IMR-90 (cell line): ENCODE data around the gene FBXO34. TPM values are rescaled to one million over a fixed set of nuclear protein-coding genes. Genes with fewer than 3 reads are reported as not detected.

Experiments used
- ATAC-seq: fragments of 200-7000 bp; cut with Tn5 transposase; 2 replicates; pipeline ENCODE4 v1.9.1; 2020; ENCODE audit warnings: low read depth, mild to moderate bottlenecking, moderate library complexity
- BruUV-seq: library from RNA; stranded (reverse); fragments of 400-500 nt; replicated peaks from 2 replicates; lab custom pipeline; 2021; lab: Mats Ljungman, UMichigan
- CTCF ChIA-PET: fragments of 300-600 bp; formaldehyde crosslinking; extraction: SDS; loops from one replicate; lab custom pipeline; 2021; ENCODE audit warnings: antibody characterized with exemption; lab: Yijun Ruan, JAX
- POLR2A ChIA-PET: fragments of 300-600 bp; sonication (Branson Sonifier 250); formaldehyde crosslinking; loops from one replicate; lab custom pipeline; 2022; ENCODE audit warnings: antibody characterized with exemption; ENCODE audit not compliant: unreplicated experiment; lab: Charles Lee
- DNase-seq: peaks from one replicate; pipeline ENCODE4 v3.0.0; 2013
- H2AFZ ChIP-seq: replicated peaks from 2 replicates; pipeline ENCODE3; 2013; ENCODE audit warnings: low read length, mild to moderate bottlenecking; ENCODE audit not compliant: poor library complexity
- H2AK5ac ChIP-seq: 2 replicates; pipeline ENCODE4 v1.6.1; 2013; ENCODE audit warnings: low read depth, low read length, inconsistent platforms
- H2AK9ac ChIP-seq: replicated peaks from 2 replicates; pipeline ENCODE3; 2013; ENCODE audit warnings: mild to moderate bottlenecking, low read depth, low read length, moderate library complexity; ENCODE audit not compliant: poor library complexity
- H2BK120ac ChIP-seq: 2 replicates; pipeline ENCODE4 v1.6.1; 2013; ENCODE audit warnings: low read depth, low read length, inconsistent platforms
- H2BK15ac ChIP-seq: 3 replicates; pipeline ENCODE4 v1.6.1; 2013; ENCODE audit warnings: low read depth, low read length, inconsistent platforms
- H2BK20ac ChIP-seq: 2 replicates; pipeline ENCODE4 v1.6.1; 2013; ENCODE audit warnings: low read depth, mild to moderate bottlenecking, inconsistent platforms, low read length, moderate library complexity
- H2BK5ac ChIP-seq: 2 replicates; pipeline ENCODE4 v1.6.1; 2013; ENCODE audit warnings: mild to moderate bottlenecking, low read depth, low read length, inconsistent platforms; ENCODE audit not compliant: poor library complexity, severe bottlenecking
- H3K14ac ChIP-seq: replicated peaks from 2 replicates; pipeline ENCODE4 v1.6.1; 2013; ENCODE audit warnings: low read depth, low read length, inconsistent platforms
- H3K18ac ChIP-seq: 2 replicates; pipeline ENCODE4 v1.6.1; 2013; ENCODE audit warnings: low read depth, low read length, control low read depth
- H3K23ac ChIP-seq: 2 replicates; pipeline ENCODE4 v1.6.1; 2013; ENCODE audit warnings: low read depth, low read length, inconsistent platforms
- H3K27ac ChIP-seq: 2 replicates; pipeline ENCODE4 v1.5.1; 2013; ENCODE audit warnings: mild to moderate bottlenecking, control low read depth, low read length; ENCODE audit not compliant: insufficient read depth
- H3K27me3 ChIP-seq: 2 replicates; pipeline ENCODE4 v1.6.1; 2013; ENCODE audit warnings: low read length; ENCODE audit not compliant: control insufficient read depth, insufficient read depth
- H3K36me3 ChIP-seq: 2 replicates; pipeline ENCODE4 v1.6.1; 2013; ENCODE audit warnings: low read length, mixed read lengths; ENCODE audit not compliant: control insufficient read depth, insufficient read depth
- H3K4ac ChIP-seq: 2 replicates; pipeline ENCODE4 v1.6.1; 2013; ENCODE audit warnings: low read depth, low read length, inconsistent platforms
- H3K4me1 ChIP-seq: 2 replicates; pipeline ENCODE4 v1.6.1; 2013; ENCODE audit warnings: low read length, mixed read lengths; ENCODE audit not compliant: control insufficient read depth, insufficient read depth
- H3K4me2 ChIP-seq: 2 replicates; pipeline ENCODE4 v1.6.1; 2013; ENCODE audit warnings: low read depth, mild to moderate bottlenecking, control low read depth, low read length, moderate library complexity
- H3K4me3 ChIP-seq: 2 replicates; pipeline ENCODE4 v1.5.1; 2013; ENCODE audit warnings: low read depth, mild to moderate bottlenecking, control low read depth, low read length, moderate library complexity; ENCODE audit not compliant: insufficient read depth
- H3K56ac ChIP-seq: 2 replicates; pipeline ENCODE4 v1.6.1; 2013; ENCODE audit warnings: low read length, inconsistent platforms; ENCODE audit not compliant: insufficient read depth; ENCODE audit errors: extremely low read depth
- H3K79me1 ChIP-seq, 2 experiments: 2 replicates each; pipeline ENCODE4 v1.6.1; 2013; ENCODE audit warnings: low read length in 2 of 2, inconsistent platforms in 1 of 2, low read depth in 1 of 2
- H3K9ac ChIP-seq: 2 replicates; pipeline ENCODE4 v1.6.1; 2013; ENCODE audit warnings: low read depth, low read length, control low read depth
- H3K9me1 ChIP-seq: 2 replicates; pipeline ENCODE4 v1.6.1; 2013; ENCODE audit warnings: low read length, inconsistent platforms; ENCODE audit not compliant: insufficient read depth
- H3K9me3 ChIP-seq: 2 replicates; pipeline ENCODE4 v1.6.1; 2013; ENCODE audit warnings: low read length; ENCODE audit not compliant: control insufficient read depth, insufficient read depth
- H4K20me1 ChIP-seq: 2 replicates; pipeline ENCODE4 v1.6.1; 2013; ENCODE audit warnings: low read length, inconsistent platforms; ENCODE audit not compliant: insufficient read depth
- H4K5ac ChIP-seq: 2 replicates; pipeline ENCODE4 v1.6.1; 2013; ENCODE audit warnings: mild to moderate bottlenecking, low read depth, low read length, control low read depth
- H4K8ac ChIP-seq, 2 experiments: 2 replicates each; pipeline ENCODE4 v1.6.1; 2013; ENCODE audit warnings: low read depth in 2 of 2, low read length in 2 of 2, control low read depth in 1 of 2, inconsistent platforms in 1 of 2
- H4K91ac ChIP-seq: 2 replicates; pipeline ENCODE4 v1.6.1; 2013; ENCODE audit warnings: low read depth, low read length, inconsistent platforms; ENCODE audit not compliant: insufficient read depth
- CEBPB ChIP-seq: IDR thresholded peaks from 2 replicates; pipeline ENCODE4 v1.6.1; 2012; ENCODE audit warnings: low read depth, low read length, improper control_type of control experiment
- FOS ChIP-seq: fragments of 150-350 bp; IDR thresholded peaks from 2 replicates; pipeline ENCODE4 v1.6.1; 2016; ENCODE audit warnings: low read depth, low read length
- MAZ ChIP-seq: IDR thresholded peaks from 2 replicates; pipeline ENCODE4 v1.6.1; 2012; ENCODE audit warnings: low read depth, mild to moderate bottlenecking, low read length, improper control_type of control experiment, moderate library complexity, borderline replicate concordance
- MXI1 ChIP-seq: IDR thresholded peaks from 2 replicates; pipeline ENCODE4 v1.6.1; 2012; ENCODE audit warnings: low read depth, mild to moderate bottlenecking, low read length, moderate library complexity, borderline replicate concordance
- RAD21 ChIP-seq: IDR thresholded peaks from 2 replicates; pipeline ENCODE4 v1.6.1; 2012; ENCODE audit warnings: low read length, improper control_type of control experiment
- RCOR1 ChIP-seq: IDR thresholded peaks from 2 replicates; pipeline ENCODE4 v1.6.1; 2012; ENCODE audit warnings: mild to moderate bottlenecking, low read length, improper control_type of control experiment; ENCODE audit not compliant: insufficient replicate concordance
- RFX5 ChIP-seq: IDR thresholded peaks from 2 replicates; pipeline ENCODE4 v1.8.0; 2012; ENCODE audit warnings: low read depth, mild to moderate bottlenecking, low read length, moderate library complexity
- WGBS, 2 experiments: methylation state at CpG; one replicate each; pipeline versions ENCODE4 v1.1.5 to v1.1.7; 2013; ENCODE audit warnings: missing lambda C conversion rate in 2 of 2; ENCODE audit not compliant: insufficient read length in 1 of 2; ENCODE audit errors: extremely low coverage in 2 of 2; 5-methylcytosine and 5-hydroxymethylcytosine counted together
- dilution Hi-C: fragments of 300-500 bp; cut with HindIII; formaldehyde crosslinking; loops from one replicate; pipeline ENCODE4 v1.14.3; 2018; ENCODE audit warnings: low sequenced_read_pairs; ENCODE audit not compliant: unreplicated experiment
- in situ Hi-C: fragments of 300-500 bp; cut with MboI; formaldehyde crosslinking; loops from 3 replicates; pipeline ENCODE4 v1.14.3; 2019; ENCODE audit warnings: low sequenced_read_pairs, inconsistent platforms, mixed read lengths
- intact Hi-C: fragments of 100-400 bp; cut with micrococcal nuclease; formaldehyde crosslinking; loops from 2 replicates; pipeline ENCODE4 v1.10.0; 2022
- polyA plus RNA-seq, 3 experiments: library from polyadenylated mRNA; depleted of rRNA; stranded (reverse); fragments of >200 nt; gene quantifications; 2 replicates each; pipeline ENCODE4 v1.2.3, GENCODE V29; 2012; ENCODE audit warnings: low replicate concordance in 1 of 3
- total RNA-seq: library from RNA; depleted of rRNA; stranded (reverse); fragments of >200 nt; gene quantifications from 2 replicates; pipeline ENCODE4 v1.2.3, GENCODE V29; 2012
- TF ChIP-seq, protein P1 (sequence below): fragments of 150-350 bp; IDR thresholded peaks from 2 replicates; pipeline ENCODE4 v1.6.1; 2017; ENCODE audit warnings: mild to moderate bottlenecking, antibody characterized with exemption, low read length, low read depth

Gene FBXO34
- total and polyA plus RNA-seq, 2 of the 4 experiments (the other 2 are of a cell fraction) = 15.4 to 35.1 TPM

DNA sequence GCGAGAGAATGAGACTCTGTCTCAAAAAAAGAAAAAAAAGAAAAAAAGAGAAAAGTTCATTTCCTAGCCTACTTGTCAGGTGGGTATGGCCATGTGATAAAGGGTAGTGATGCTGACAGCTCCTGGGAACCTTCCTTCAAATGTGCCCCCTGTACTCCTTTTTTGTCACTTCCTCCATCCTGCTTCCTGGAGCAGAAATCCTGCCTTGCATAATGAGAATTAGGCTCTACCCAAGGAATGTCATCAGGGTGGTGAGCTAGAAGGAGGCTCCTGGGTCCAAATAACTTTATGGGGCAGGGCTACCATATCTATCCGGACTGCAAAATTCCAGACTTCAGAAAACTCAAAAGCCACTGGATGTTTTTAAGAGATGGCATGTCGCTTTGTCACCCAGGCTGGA lies 27.8 kb upstream of the FBXO34 start:
- DNase-seq (no peak), ATAC-seq (no peak)
- TF ChIP-seq, protein P1, sequence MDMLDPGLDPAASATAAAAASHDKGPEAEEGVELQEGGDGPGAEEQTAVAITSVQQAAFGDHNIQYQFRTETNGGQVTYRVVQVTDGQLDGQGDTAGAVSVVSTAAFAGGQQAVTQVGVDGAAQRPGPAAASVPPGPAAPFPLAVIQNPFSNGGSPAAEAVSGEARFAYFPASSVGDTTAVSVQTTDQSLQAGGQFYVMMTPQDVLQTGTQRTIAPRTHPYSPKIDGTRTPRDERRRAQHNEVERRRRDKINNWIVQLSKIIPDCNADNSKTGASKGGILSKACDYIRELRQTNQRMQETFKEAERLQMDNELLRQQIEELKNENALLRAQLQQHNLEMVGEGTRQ = no peak
- TF ChIP-seq RCOR1 (no peak), MAZ (no peak), CEBPB (no peak), MXI1 (no peak), RAD21 (no peak), FOS (no peak), RFX5 (no peak)
- no peak overlapping the region for H2AK5ac ChIP-seq
- in situ Hi-C loops (loop anchor here (25.0 kb wide), 1 partner anchor 1244 kb away; no protein-coding TSS in a partner anchor), intact Hi-C loops (no loop called here), dilution Hi-C loops (no loop called here)
- BruUV-seq = no TSS peak
- no peak overlapping the region for H4K8ac ChIP-seq
- no CpG with 5 or more reads among the region's 3 CpGs for WGBS, 2 experiments
- no peak overlapping the region for H3K27ac ChIP-seq
- no peak overlapping the region for H3K23ac ChIP-seq
- no peak overlapping the region for H2BK120ac ChIP-seq
- no peak overlapping the region for H2BK5ac ChIP-seq
- no peak overlapping the region for H3K4me3 ChIP-seq
- no peak overlapping the region for H2AK9ac ChIP-seq
- no peaks in the 10 kb centered on the region for H3K9me3 ChIP-seq
- no peaks in the 10 kb centered on the region for H3K9me1 ChIP-seq
- no peak overlapping the region for H3K56ac ChIP-seq
- no peak overlapping the region for H3K18ac ChIP-seq
- H3K4me2 ChIP-seq = no peak overlapping the region
- no peaks in the 10 kb centered on the region for H3K79me1 ChIP-seq
- no peaks in the 10 kb centered on the region for H3K36me3 ChIP-seq
- no peaks in the 10 kb centered on the region for H3K4me1 ChIP-seq
- ChIA-PET POLR2A (no interaction called here), CTCF (no interaction called here)
- no peak overlapping the region for H3K14ac ChIP-seq
- no peak overlapping the region for H4K91ac ChIP-seq
- H3K9ac ChIP-seq = no peak overlapping the region
- peaks cover 22% of the 10 kb centered on the region for H3K27me3 ChIP-seq
- H4K5ac ChIP-seq = no peak overlapping the region
- H2BK20ac ChIP-seq = no peak overlapping the region
- no peak overlapping the region for H3K4ac ChIP-seq
- H2BK15ac ChIP-seq = no peak overlapping the region
- H2AFZ ChIP-seq = no peak overlapping the region
- H4K20me1 ChIP-seq = no peaks in the 10 kb centered on the region
